MM.1S (cell line): ENCODE data around the gene OGFRL1.

Source experiments
- CTCF ChIP-seq: fragments of 300-600 bp; sonication (generic); IDR thresholded peaks from 2 replicates; pipeline ENCODE4 v1.5.1; 2016; ENCODE audit warnings: antibody characterized with exemption, low read length, mixed read lengths
- EZH2 ChIP-seq: fragments of 300-600 bp; sonication (generic); optimal IDR thresholded peaks from 2 replicates; pipeline ENCODE3; 2017; ENCODE audit warnings: low read depth, mild to moderate bottlenecking, antibody characterized with exemption, low read length, mixed read lengths

- TF ChIP-seq CTCF (no peak), EZH2 (no peak)
These were observed 31.4 kb downstream of the OGFRL1 start for GRCh38 chr6:71320041-71320440.
